Smooth muscle cell of the coronary artery (primary cell): Measurements from ENCODE around the gene PRLR. TPM values are rescaled to one million over a fixed set of nuclear protein-coding genes. Genes with fewer than 3 reads are reported as not detected.

Experiments
- total RNA-seq: library from RNA; depleted of rRNA; stranded (reverse); fragments of >200 nt; gene quantifications from 2 replicates; pipeline ENCODE4 v1.2.3, GENCODE V29; 2014; ENCODE audit warnings: low replicate concordance

PRLR gene
- under 0.01 and 0.08 TPM in 2 replicates for total RNA-seq

DNA sequence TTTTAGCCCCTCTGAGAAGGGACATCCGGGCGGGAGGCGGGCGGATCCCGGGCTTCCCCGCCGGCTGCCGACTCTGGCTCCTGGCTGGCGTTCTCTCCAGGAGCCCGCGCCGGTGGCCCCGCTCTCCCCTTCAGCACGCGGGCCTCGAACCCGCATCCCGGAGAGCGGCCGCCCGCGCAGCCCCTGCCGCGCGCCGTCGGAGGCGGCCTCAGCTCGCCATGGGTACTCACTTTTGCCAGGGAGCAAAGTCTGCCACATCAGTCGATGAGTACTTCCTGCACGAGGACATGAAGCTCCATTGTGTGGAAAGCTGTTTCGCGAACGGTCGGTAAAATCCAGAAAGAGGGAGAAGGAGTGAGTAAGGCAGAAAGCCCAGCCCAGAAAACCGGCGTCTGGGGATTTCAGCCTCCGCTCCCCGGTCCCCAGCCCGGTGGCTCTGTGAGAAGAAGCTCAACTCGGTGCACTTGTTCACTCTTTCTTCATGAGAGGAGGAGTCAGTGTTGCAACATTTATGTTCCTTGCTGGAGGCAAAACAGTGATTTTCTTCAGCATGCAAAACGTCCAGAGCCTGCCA, at the start of gene PRLR:
PRLR (minus strand) TSS at position 450 of the 574 bp plus-strand sequence. CDS start 140,867 bp downstream, outside the sequence.

DNA sequence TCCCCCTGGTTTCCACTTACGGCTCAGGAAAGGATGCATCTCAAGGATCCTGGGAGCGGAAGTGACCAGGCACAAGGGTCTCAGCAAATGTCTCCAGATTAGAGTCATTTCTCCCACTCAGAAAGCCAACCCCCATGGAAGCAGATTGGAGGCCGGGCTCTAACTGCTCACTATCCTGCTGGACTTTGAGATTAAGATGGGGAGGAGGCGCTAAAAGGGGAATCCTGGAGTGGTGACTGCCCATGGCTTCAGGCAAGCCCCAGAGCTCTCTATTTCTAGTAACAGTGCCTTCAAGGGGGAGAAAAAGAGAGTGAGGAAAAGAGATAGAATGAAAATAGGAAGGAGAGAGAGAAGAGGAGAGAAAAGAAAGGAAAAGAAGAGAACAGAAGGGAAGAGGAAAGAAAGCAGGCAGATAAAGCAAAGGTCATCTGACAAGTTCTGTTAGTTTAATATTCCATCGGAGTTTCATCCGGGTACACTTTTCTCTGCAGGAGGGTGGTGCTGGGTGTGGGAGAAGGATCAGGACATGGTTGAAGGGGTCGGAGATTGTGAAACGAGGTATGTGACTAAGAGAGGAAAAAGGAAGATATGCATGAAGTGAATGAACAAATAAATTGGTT, 182.4 kb downstream of the PRLR start, which contains the start of gene AGXT2:
AGXT2 (minus strand) TSS at position 165 of the 620 bp plus-strand sequence; CDS start at position 108, 57 bp downstream.

Other genes starting within 250 kb of the PRLR start
- gene AGXT2, start 182.5 kb downstream of the PRLR start, total RNA-seq: not detected in 2 replicates